Esophagus muscularis mucosa (tissue), 4 donors: Measurements from ENCODE around the gene METTL15. TPM values are rescaled to one million over a fixed set of nuclear protein-coding genes. Genes with fewer than 3 reads are reported as not detected.

Experiments
- DNase-seq: peaks from one replicate; pipeline ENCODE4 v3.0.0-alpha.2; 2017; ENCODE audit errors: extremely low spot score
- H3K27ac ChIP-seq, 4 donors: fragments of 200-600 bp; sonication (generic); replicated peaks in 1 of 4; 1 replicate in 3 of 4; 2 replicates in 1 of 4; pipeline ENCODE4 v1.5.1; 2016 to 2019; ENCODE audit warnings: mild to moderate bottlenecking in 1 of 4
- H3K27me3 ChIP-seq, 4 donors: fragments of 200-600 bp; sonication (generic); one replicate each; pipeline versions ENCODE4 v1.5.1 to v1.6.0; 2016 to 2019
- H3K36me3 ChIP-seq, 4 donors: fragments of 200-600 bp; sonication (generic); one replicate each; pipeline ENCODE4 v1.5.1; 2016 to 2019
- H3K4me1 ChIP-seq, 4 donors: fragments of 200-600 bp; sonication (generic); one replicate each; pipeline ENCODE4 v1.5.1; 2016 to 2019
- H3K4me3 ChIP-seq, 4 donors: fragments of 200-600 bp; sonication (generic); 1 replicate in 2 of 4; 2 replicates in 2 of 4; pipeline ENCODE4 v1.5.1; 2016 to 2019; ENCODE audit warnings: mild to moderate bottlenecking in 4 of 4, moderate library complexity in 1 of 4
- H3K9me3 ChIP-seq, 4 donors: fragments of 200-600 bp; sonication (generic); 1 replicate in 3 of 4; 2 replicates in 1 of 4; pipeline ENCODE4 v1.5.1; 2016 to 2019
- EP300 ChIP-seq: sonication (generic); formaldehyde crosslinking; IDR thresholded peaks from one replicate; pipeline ENCODE4 v1.6.1; 2017; ENCODE audit warnings: antibody characterized with exemption
- POLR2A ChIP-seq: fragments of 450-650 bp; IDR thresholded peaks from one replicate; pipeline ENCODE4 v1.6.1; 2017; ENCODE audit warnings: antibody characterized with exemption, moderate library complexity, mild to moderate bottlenecking, low read depth
- POLR2AphosphoS5 ChIP-seq, 2 donors: sonication (generic); formaldehyde crosslinking; IDR thresholded peaks; one replicate each; pipeline ENCODE4 v1.6.1; 2017; ENCODE audit warnings: antibody characterized with exemption in 2 of 2
- WGBS: methylation state at CpG from one replicate; pipeline ENCODE4 v1.1.5; 2018; 5-methylcytosine and 5-hydroxymethylcytosine counted together
- intact Hi-C: fragments of 100-400 bp; cut with DNase I; formaldehyde crosslinking; loops from one replicate; pipeline ENCODE4 v1.15.1; 2023
- total RNA-seq, 4 donors: library from RNA; depleted of rRNA; stranded (reverse); fragments of >200 nt; gene quantifications; one replicate each; pipeline versions ENCODE4 v1.1.0 to v1.2.1, GENCODE V29; 2016
- TF ChIP-seq, protein P1 (sequence below), 3 experiments: fragments of 200-600 bp in 2 of 3; fragments of 450-650 bp in 1 of 3; sonication (generic) in 2 of 3; IDR thresholded peaks; one replicate each; pipeline ENCODE4 v1.5.1; 2017 to 2019; ENCODE audit warnings: antibody characterized with exemption in 3 of 3, mild to moderate bottlenecking in 2 of 3, moderate library complexity in 1 of 3

METTL15 gene
- total RNA-seq, 4 donors from 2014 or later: 7.5 to 10.0 (median 8.5) TPM

GRCh38 chr11:28232649-28233048 is 124.5 kb downstream of the METTL15 start:
- 87% methylated on average over 4 of the region's 4 CpGs for WGBS
- no peak for DNase-seq
- Histone ChIP-seq H3K36me3 (peaks cover 0 to 3% (median 0%) of the 10 kb centered on the region in 4 donors), H3K4me1 (peaks cover 0 to 6% (median under 1%) of the 10 kb centered on the region in 4 donors), H3K27me3 (no peaks in the 10 kb centered on the region), H3K4me3 (no peak overlapping the region), H3K27ac (no peak overlapping the region), H3K9me3 (no peaks in the 10 kb centered on the region)
- no peak for TF ChIP-seq POLR2A
- TF ChIP-seq, protein P1, sequence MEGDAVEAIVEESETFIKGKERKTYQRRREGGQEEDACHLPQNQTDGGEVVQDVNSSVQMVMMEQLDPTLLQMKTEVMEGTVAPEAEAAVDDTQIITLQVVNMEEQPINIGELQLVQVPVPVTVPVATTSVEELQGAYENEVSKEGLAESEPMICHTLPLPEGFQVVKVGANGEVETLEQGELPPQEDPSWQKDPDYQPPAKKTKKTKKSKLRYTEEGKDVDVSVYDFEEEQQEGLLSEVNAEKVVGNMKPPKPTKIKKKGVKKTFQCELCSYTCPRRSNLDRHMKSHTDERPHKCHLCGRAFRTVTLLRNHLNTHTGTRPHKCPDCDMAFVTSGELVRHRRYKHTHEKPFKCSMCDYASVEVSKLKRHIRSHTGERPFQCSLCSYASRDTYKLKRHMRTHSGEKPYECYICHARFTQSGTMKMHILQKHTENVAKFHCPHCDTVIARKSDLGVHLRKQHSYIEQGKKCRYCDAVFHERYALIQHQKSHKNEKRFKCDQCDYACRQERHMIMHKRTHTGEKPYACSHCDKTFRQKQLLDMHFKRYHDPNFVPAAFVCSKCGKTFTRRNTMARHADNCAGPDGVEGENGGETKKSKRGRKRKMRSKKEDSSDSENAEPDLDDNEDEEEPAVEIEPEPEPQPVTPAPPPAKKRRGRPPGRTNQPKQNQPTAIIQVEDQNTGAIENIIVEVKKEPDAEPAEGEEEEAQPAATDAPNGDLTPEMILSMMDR (IDR thresholded peaks at IDR 0.05): no peak
- TF ChIP-seq EP300: no peak
- no peak for TF ChIP-seq POLR2AphosphoS5 (IDR thresholded peaks at IDR 0.05)
- intact Hi-C loops: no loop called here

DNA sequence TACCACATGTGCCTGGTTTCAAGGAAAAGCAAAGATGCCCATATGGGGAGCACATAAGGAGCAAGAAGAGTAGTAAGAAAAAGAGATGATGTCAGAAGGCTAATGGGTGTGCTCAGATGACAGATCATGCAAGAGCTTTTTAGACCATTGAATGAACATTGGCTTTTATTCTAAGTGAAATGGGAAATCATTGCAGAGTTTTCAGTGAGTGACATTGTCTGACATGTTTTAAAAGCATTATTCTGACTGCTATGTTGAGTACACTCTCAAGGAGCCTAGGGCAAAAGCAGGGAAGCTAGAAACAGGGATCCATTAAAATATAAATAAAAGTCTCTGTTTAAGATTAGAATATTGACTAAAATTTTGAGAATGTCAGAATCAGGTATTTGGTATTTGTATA is 133.6 kb downstream of the METTL15 start:
- no peaks in the 10 kb centered on the region for H3K9me3 ChIP-seq
- H3K27ac ChIP-seq: no peak overlapping the region
- intact Hi-C loops: no loop called here
- no peaks in the 10 kb centered on the region for H3K36me3 ChIP-seq
- H3K4me3 ChIP-seq: no peak overlapping the region
- TF ChIP-seq POLR2A (no peak), EP300 (no peak), POLR2AphosphoS5 (IDR thresholded peaks at IDR 0.05) (no peak)
- TF ChIP-seq, protein P1 (IDR thresholded peaks at IDR 0.05): no peak
- H3K4me1 ChIP-seq: peaks cover 0 to 10% (median 3%) of the 10 kb centered on the region in 4 donors
- DNase-seq: no peak
- no peaks in the 10 kb centered on the region for H3K27me3 ChIP-seq

GRCh38 chr11:28242596-28242995 is 134.4 kb downstream of the METTL15 start:
- Histone ChIP-seq H3K9me3 (no peaks in the 10 kb centered on the region), H3K36me3 (no peaks in the 10 kb centered on the region), H3K27me3 (no peaks in the 10 kb centered on the region), H3K27ac (no peak overlapping the region), H3K4me1 (peaks cover 0 to 10% (median 3%) of the 10 kb centered on the region in 4 donors), H3K4me3 (no peak overlapping the region)
- 89% methylated on average over 4 of the region's 4 CpGs for WGBS
- no peak for DNase-seq
- intact Hi-C loops: no loop called here
- TF ChIP-seq, protein P1 (IDR thresholded peaks at IDR 0.05): no peak
- TF ChIP-seq EP300: no peak
- no peak for TF ChIP-seq POLR2AphosphoS5 (IDR thresholded peaks at IDR 0.05)
- TF ChIP-seq POLR2A: no peak

GRCh38 chr11:28243061-28243460 is 134.9 kb downstream of the METTL15 start:
- Histone ChIP-seq H3K36me3 (no peaks in the 10 kb centered on the region), H3K4me3 (no peak overlapping the region), H3K4me1 (peaks cover 0 to 10% (median 3%) of the 10 kb centered on the region in 4 donors), H3K9me3 (no peaks in the 10 kb centered on the region), H3K27ac (no peak overlapping the region), H3K27me3 (no peaks in the 10 kb centered on the region)
- intact Hi-C loops: no loop called here
- no peak for TF ChIP-seq POLR2AphosphoS5 (IDR thresholded peaks at IDR 0.05)
- TF ChIP-seq, protein P1 (IDR thresholded peaks at IDR 0.05): no peak
- TF ChIP-seq EP300: no peak
- no peak for TF ChIP-seq POLR2A
- DNase-seq: no peak
- 54% methylated on average over 2 of the region's 2 CpGs for WGBS

DNA sequence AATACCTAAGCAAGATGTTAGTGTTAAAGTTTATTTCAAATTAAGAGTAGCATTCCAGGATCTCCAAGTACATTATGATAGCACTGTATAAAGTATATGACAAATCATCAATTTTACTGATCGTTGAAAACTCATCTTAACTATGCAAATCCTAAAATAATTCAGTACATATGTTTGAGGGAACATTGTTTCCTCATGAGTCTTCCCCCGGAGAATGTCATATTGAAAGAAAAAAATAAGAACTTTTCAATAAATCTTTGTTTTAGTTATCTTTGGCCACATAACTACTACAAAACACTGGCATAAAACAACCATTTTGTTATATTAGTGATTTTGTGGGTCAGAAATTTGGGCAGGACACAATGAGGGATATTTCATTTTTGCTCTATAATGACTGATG is 135.4 kb downstream of the METTL15 start:
- 66% methylated on average over 2 of the region's 2 CpGs for WGBS
- intact Hi-C loops: no loop called here
- H3K36me3 ChIP-seq: no peaks in the 10 kb centered on the region
- no peaks in the 10 kb centered on the region for H3K9me3 ChIP-seq
- no peak for TF ChIP-seq POLR2A
- no peak for TF ChIP-seq POLR2AphosphoS5 (IDR thresholded peaks at IDR 0.05)
- TF ChIP-seq, protein P1 (IDR thresholded peaks at IDR 0.05): no peak
- no peak for TF ChIP-seq EP300
- H3K4me1 ChIP-seq: peaks cover 0 to 10% (median 3%) of the 10 kb centered on the region in 4 donors
- no peak for DNase-seq
- no peak overlapping the region for H3K4me3 ChIP-seq
- H3K27ac ChIP-seq: no peak overlapping the region
- no peaks in the 10 kb centered on the region for H3K27me3 ChIP-seq
